HG03520 (cell line): ENCODE data around the gene CSNK1D.

ENCODE experiments used
- ATAC-seq: cut with Tn5 transposase; IDR thresholded peaks from one replicate; pipeline ENCODE4 v1.9.1; 2021; ENCODE audit warnings: mild to moderate bottlenecking, moderate library complexity; ENCODE audit not compliant: unreplicated experiment

Gene CSNK1D

GRCh38 chr17:82241183-82241925 lies 32.1 kb downstream of the CSNK1D start:
- no peak for ATAC-seq

GRCh38 chr17:82240506-82241182 lies 32.9 kb downstream of the CSNK1D start:
- ATAC-seq = no peak

GRCh38 chr17:82239926-82240505 lies 33.5 kb downstream of the CSNK1D start:
- no peak for ATAC-seq

- no peak for ATAC-seq
Measured at GRCh38 chr17:82239401-82239925, 34.0 kb downstream of the CSNK1D start.

GRCh38 chr17:82238472-82239201 lies 34.9 kb downstream of the CSNK1D start:
- no peak for ATAC-seq

- ATAC-seq = no peak
Measured at GRCh38 chr17:82237746-82238471, 35.6 kb downstream of the CSNK1D start.

- ATAC-seq = no peak
Measured at GRCh38 chr17:82237083-82237745, 36.3 kb downstream of the CSNK1D start.

- no peak for ATAC-seq
Measured at GRCh38 chr17:82236142-82236971, 37.1 kb downstream of the CSNK1D start.

- no peak for ATAC-seq
Measured at GRCh38 chr17:82235775-82236141, 37.7 kb downstream of the CSNK1D start.

GRCh38 chr17:82235056-82235774 lies 38.3 kb downstream of the CSNK1D start:
- ATAC-seq = no peak

- no peak for ATAC-seq
Measured at GRCh38 chr17:82234211-82235055, 39.1 kb downstream of the CSNK1D start.

- no peak for ATAC-seq
Measured at GRCh38 chr17:82232876-82233785, 40.4 kb downstream of the CSNK1D start.

GRCh38 chr17:82232322-82232820 lies 41.1 kb downstream of the CSNK1D start:
- ATAC-seq = no peak

- ATAC-seq = no peak
Measured at GRCh38 chr17:82231562-82232321, 41.8 kb downstream of the CSNK1D start.

GRCh38 chr17:82231312-82231561 lies 42.3 kb downstream of the CSNK1D start:
- ATAC-seq = no peak
